CD1c-positive myeloid dendritic cell (primary cell): ENCODE measurements around the gene ROBO4.
A peak's percentile ranks its signal among the peaks of the same experiment; 100 is the strongest.

Source experiments
- DNase-seq: peaks from one replicate; pipeline ENCODE4 v3.0.0-alpha.2; 2016; ENCODE audit errors: extremely low spot score

ROBO4 gene

DNA sequence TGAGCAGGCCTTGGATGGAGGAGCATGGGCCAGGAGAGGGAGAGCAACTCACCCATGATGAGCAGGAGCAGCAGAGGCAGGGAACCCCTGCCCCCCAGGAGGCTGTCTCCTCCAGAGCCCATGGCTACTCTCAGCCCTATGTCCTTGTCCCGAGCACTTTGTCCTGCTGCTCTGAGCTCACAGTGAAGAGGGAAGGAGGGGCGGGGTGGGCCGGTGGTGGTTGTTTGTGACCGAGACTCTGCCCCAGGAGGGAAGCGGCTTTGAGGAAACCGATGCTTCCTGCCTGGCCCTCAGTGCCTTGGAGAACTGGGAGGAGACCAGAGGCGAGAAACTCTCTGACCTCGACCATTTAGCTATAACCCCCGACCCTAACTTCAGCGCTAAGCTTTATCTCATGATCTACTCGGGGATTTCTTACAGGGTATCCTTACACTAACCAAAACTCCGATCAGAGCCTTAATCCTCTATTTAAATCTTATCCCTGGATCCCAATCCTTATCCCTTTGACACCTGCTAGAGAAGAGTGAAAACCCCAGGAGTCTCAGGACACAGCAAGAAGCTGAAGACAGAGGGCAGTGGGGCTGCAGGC, at the start of gene ROBO4:
ROBO4 (minus strand) TSS at position 192 of the 589 bp plus-strand sequence; CDS start at position 122, 70 bp downstream.
- peak; percentile 34 for DNase-seq

GRCh38 chr11:124946735-124947141, 49.1 kb upstream of the ROBO4 start:
- no peak for DNase-seq

GRCh38 chr11:124945826-124946225, 48.2 kb upstream of the ROBO4 start:
- no peak for DNase-seq

DNA sequence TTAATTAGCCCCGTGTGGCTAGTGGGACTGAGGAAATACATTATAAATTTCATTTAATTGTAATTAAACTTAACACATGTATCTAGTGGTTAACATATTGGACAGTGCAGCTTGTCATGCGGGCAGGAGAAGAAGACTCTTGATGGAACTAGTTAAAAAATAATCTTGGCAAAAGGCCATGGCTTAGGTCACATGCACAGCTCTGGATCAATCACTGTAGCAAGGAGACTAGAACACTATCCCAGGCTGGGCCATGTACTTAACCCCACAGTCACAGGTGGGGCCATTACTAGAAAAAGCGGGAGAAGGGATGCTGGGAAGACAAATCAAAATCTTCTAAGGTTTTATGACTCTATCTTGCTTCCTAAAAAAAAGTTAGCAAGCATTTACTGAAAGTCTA, 46.9 kb upstream of the ROBO4 start:
- DNase-seq = no peak

DNA sequence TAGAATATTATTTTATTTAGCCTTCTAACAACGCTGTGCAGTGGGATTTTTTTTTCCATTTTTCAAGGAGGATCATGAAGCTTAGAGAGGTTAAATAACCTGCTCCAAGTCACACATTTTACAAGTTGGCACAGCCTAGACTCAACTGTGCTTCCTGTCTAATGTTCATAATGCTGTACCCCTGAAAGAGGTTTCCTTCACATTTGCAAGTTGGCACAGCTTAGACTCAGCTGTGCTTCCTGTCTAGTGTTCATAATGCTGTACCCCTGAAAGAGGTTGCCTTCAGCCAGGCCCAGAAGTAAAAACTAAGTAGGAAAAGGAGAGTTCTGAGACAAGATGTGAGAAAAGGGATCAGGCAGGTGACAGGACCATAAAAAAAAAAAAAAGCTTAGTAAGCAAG, 46.1 kb upstream of the ROBO4 start:
- DNase-seq = no peak

DNA sequence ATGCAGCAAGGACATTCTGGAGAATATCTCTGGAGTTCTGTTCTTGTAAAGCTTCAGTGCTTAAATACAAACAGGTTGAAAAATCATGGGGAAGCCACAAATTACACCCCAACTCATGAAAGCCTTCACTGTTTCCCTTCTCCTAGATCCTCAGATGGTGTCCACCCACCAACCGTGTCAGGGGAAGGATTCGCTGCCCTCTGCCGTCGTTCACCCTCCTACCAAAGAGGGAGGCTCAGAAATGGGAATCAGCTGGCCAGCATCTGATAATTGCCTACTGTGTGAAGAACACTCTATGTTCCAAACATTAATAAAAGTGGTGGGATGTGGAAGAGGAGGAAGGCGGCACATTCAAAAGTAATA, 45.6 kb upstream of the ROBO4 start:
- DNase-seq = no peak

GRCh38 chr11:124942466-124943253, 45.0 kb upstream of the ROBO4 start:
- no peak for DNase-seq

DNA sequence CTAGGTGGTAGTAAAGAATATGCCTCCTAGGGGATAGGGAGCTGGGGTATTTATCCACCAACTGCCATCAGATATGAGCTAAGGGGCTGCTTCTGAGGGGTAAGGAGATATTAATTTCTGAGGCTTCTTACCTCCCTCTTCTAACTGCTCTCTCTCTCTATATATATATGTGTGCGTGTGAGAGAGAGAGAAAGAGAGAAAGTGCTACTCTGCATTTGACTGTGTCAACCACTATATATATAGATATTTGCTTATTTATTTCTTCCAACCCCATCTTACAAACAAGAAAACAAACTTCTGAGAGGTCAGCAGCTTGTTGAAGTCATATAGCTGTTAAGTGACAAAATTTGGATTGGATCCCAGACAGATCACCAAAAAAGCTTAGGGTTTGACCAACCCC, 44.0 kb upstream of the ROBO4 start:
- no peak for DNase-seq

GRCh38 chr11:124938970-124939369, 41.3 kb upstream of the ROBO4 start:
- no peak for DNase-seq

GRCh38 chr11:124938206-124938765, 40.6 kb upstream of the ROBO4 start:
- no peak for DNase-seq

GRCh38 chr11:124937336-124937935, 39.8 kb upstream of the ROBO4 start:
- no peak for DNase-seq

DNA sequence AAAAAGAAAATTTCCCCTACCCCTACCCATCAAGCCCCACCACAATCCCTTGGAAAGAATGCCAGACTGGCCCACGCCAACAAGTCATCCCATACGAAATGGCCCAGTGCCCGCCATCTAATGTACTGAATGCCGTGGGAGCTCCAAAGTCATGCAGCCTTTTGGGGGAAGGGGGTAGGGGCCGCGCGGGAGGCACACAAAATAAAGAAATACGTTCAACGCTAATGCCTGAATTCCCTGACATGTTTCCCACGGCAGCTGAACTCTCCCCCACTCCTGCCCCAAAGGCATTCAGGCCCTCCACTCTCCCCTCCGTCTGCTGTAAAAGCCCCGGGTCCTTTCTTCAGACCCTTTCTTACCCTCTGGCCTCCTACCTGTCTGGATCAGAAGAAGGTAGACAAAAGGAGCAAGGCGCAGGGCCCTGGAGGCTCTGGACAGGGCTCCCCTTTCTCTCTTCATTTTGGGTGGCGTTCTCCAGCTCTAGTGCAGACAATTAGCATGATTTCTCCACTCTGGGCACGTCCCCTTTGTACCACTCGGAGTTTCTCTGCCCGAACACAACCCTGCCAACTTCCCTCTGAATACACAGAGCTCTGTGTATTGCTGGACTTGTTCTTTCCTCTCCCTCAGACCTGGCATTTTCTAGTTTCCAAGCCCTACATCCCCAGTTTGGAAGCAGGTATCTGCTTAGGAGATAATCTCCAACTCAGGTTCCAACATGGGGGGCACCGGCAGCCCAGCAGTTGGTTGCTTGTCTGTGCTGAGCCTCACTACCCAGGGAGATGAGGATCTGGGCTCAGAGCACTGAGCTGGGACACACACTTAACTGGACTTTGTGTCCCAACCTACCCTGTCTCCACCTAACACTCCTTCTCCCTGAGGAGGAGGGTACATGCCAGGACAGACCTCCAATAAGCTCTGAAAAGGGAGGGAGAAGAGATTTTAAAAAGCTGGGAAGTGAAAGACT, 38.2 kb upstream of the ROBO4 start, which contains the start of gene HEPACAM:
HEPACAM (minus strand) TSS at position 500 of the 967 bp plus-strand sequence; CDS start at position 459, 41 bp downstream.
- no peak for DNase-seq

GRCh38 chr11:124934862-124935547, 37.3 kb upstream of the ROBO4 start:
- no peak for DNase-seq

DNA sequence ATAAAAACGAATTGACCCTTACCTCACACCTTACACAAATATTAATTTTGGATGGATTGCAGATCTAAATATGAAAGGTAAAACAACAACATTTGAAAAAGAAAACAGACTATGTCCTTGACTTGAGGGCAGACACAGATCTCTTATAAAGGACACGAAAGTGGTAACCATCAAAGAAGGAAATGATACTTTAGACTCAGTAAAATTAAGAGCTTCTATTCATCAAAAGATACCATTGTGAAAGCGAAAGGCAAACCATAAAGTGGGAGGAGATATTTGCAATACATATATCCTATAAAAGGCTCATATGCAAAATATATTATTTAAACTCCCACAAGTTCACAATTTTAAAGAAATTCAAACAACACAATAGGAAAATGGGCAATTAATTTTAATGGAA, 33.1 kb upstream of the ROBO4 start:
- no peak for DNase-seq

DNA sequence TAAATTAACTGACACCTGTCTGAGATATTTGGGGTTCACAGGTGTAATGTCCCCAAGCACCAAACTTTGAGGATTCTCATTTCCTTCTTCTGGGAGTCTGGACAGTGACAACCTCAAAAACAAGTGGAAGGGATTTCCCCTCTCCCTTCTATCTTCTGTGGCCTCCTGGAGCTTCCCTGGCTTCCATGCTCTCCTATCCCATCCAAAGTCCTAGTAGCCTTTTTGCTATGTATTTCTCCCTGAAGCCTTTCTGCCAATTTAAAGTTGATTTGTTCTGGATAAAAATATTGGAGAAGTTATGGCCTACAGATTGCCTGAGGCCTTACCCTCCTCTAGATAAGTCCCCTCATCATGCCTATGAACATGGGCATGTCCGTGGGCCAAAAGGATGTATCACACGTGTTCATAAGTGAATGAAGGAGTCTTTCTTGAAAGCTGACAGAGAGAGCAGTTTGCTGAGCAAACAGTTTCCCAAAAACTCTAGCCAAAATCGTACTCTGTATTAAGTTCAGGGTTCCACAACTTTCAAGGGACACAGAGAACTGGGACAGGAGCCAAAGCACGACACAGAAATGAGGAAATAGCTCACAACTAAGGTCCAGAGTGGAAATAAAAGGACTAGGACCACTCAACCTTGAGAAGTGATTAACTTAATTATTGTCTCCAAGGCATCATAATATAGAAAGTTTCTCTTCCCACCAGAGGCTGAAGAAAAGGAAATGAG, 31.4 kb upstream of the ROBO4 start:
- DNase-seq = no peak

- no peak for DNase-seq
These were observed 25.6 kb upstream of the ROBO4 start for GRCh38 chr11:124923296-124923695.

- DNase-seq = no peak
These were observed 25.2 kb upstream of the ROBO4 start for GRCh38 chr11:124922831-124923230.

DNA sequence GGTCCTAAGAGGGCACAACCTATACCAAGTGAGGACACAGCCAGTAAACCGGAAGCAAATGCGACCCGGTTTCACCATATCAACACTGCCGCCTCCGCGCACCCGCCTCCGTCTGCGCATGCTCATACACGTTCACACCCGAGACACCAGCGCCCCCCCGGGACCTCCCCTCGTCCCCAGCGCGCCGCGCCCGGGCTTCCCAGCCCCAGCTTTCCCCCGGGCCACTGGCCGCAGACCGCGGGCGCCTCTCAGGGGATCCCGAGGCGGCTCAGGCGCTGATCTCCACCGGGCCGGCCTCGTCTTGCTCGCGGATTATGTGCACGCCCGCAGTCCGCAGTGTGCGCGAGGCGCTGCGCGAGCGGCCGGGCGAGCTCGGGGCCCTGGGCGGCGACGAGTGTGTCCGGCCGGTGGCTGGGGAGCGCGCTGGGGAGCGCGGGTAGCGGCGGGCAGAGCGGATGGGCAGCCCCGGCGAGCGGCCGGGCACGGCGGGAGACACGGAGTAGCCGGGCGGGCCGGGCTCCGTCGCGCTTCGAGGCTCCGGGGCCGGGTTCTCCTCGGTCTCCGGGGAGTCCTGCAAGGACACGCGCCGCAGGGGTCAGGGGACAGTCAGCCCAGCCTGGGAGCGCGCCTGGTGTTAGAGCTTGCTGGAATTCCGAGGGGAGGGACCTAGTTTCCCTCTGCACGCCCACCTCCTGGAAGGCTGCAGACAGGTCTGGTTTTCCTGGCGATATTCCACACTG, 23.4 kb upstream of the ROBO4 start:
- DNase-seq = peak; percentile 75

DNA sequence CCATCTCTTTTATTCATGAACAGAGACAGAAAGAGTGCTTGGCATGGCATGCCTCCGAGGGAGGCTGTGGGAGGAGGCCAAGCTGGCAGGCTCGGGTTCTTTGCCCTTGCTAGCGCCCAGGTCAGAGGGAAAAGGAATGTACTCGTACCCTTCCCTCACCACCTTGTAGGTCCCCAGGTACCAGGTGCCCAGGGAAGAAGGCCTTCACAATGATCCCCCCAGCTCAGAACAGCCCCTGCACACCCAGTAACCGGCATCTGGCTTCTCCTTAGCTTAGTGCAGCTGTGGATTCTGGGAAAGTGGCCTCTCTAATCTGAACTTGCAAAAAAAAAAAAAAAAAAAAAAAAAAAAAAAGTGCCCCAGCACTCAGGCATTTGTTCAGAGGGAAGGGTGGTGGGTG, 22.7 kb upstream of the ROBO4 start:
- DNase-seq = no peak

DNA sequence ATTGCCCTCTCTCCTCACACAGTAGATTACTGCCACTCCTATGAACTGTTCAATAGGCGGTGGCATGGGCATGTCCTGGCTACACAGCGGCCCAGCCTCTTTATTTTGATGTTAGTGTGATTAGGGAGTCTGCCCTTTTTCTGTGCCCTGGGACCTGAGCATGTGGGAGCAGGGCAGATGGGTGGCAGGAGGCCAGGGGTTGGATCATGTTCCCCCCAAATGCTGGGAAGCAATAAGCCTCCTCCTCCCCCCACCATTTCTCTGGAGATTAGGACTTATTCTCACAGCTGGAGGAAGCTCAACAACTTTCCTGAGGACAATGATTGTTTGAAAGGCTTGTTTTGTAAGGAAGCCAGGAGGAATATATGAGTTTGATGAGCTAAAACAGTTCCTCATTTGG, 22.2 kb upstream of the ROBO4 start:
- DNase-seq = no peak
